Natural killer cell (primary cell): ENCODE results near the gene EXOC3L1. TPM values are rescaled to one million over a fixed set of nuclear protein-coding genes. Genes with fewer than 3 reads are reported as not detected.

Experiments
- ATAC-seq, 3 donors: fragments of 150-1000 bp in 2 of 3; fragments of 200-7000 bp in 1 of 3; cut with Tn5 transposase; 1 replicate in 1 of 3; 2 replicates in 2 of 3; pipeline ENCODE4 v1.10.0; 2021; ENCODE audit warnings: mild to moderate bottlenecking in 2 of 3, moderate library complexity in 2 of 3
- DNase-seq, 2 donors: peaks; one replicate each; pipeline versions ENCODE4 v3.0.0 to v3.0.0-alpha.2; 2013 to 2021; ENCODE audit warnings: mixed read lengths in 1 of 2
- H3K27ac ChIP-seq: one replicate; pipeline ENCODE4 v1.5.1; 2013; ENCODE audit warnings: mild to moderate bottlenecking, low read length
- H3K27me3 ChIP-seq: one replicate; pipeline ENCODE4 v1.6.1; 2013; ENCODE audit warnings: low read length; ENCODE audit not compliant: control insufficient read depth, insufficient read depth
- H3K36me3 ChIP-seq: one replicate; pipeline ENCODE4 v1.6.1; 2013; ENCODE audit warnings: low read length; ENCODE audit not compliant: control insufficient read depth, insufficient read depth
- H3K4me1 ChIP-seq: one replicate; pipeline ENCODE4 v1.6.1; 2013; ENCODE audit warnings: low read length; ENCODE audit not compliant: control insufficient read depth, insufficient read depth
- H3K4me3 ChIP-seq: one replicate; pipeline ENCODE4 v1.5.1; 2013; ENCODE audit warnings: low read length
- H3K9me3 ChIP-seq: one replicate; pipeline ENCODE4 v1.6.1; 2013; ENCODE audit warnings: low read length; ENCODE audit not compliant: control insufficient read depth, insufficient read depth
- H3K27ac Mint-ChIP-seq, 2 donors: one replicate each; pipeline ENCODE4 v1.8.0; 2022; ENCODE audit warnings: mild to moderate bottlenecking in 2 of 2, mixed read lengths in 2 of 2, moderate library complexity in 1 of 2
- H3K27me3 Mint-ChIP-seq, 2 donors: one replicate each; pipeline ENCODE4 v1.8.0; 2022; ENCODE audit warnings: low read depth in 2 of 2, mixed read lengths in 2 of 2
- H3K36me3 Mint-ChIP-seq: one replicate; pipeline ENCODE4 v1.8.0; 2022; ENCODE audit warnings: mixed read lengths
- H3K4me1 Mint-ChIP-seq, 2 donors: one replicate each; pipeline ENCODE4 v1.8.0; 2022; ENCODE audit warnings: mixed read lengths in 2 of 2
- H3K4me3 Mint-ChIP-seq: one replicate; pipeline ENCODE4 v1.8.0; 2022; ENCODE audit warnings: mild to moderate bottlenecking, moderate library complexity, mixed read lengths
- H3K9me3 Mint-ChIP-seq, 2 donors: one replicate each; pipeline ENCODE4 v1.8.0; 2022; ENCODE audit warnings: mixed read lengths in 2 of 2
- WGBS: methylation state at CpG from one replicate; pipeline ENCODE4 v1.1.7; 2013; ENCODE audit warnings: missing lambda C conversion rate; ENCODE audit not compliant: insufficient coverage; 5-methylcytosine and 5-hydroxymethylcytosine counted together
- intact Hi-C: fragments of 100-400 bp; cut with micrococcal nuclease; formaldehyde crosslinking; loops from one replicate; pipeline ENCODE4 v1.14.2; 2022
- total RNA-seq, 4 donors: library from RNA; stranded (reverse); fragments of 120-200 nt in 1 of 4; gene quantifications; one replicate each; pipeline versions ENCODE4 v1.2.3 to v1.2.4, GENCODE V29; 2013 to 2022
- TF ChIP-seq, protein P1 (sequence below): fragments of 200-600 bp; IDR thresholded peaks from one replicate; pipeline ENCODE4 v1.8.0; 2022; ENCODE audit warnings: antibody characterized with exemption

Gene EXOC3L1
- total RNA-seq, 3 donors from 2014 or later (not counting 1 experiment from before 2014, with no cell fraction given) = not detected

DNA sequence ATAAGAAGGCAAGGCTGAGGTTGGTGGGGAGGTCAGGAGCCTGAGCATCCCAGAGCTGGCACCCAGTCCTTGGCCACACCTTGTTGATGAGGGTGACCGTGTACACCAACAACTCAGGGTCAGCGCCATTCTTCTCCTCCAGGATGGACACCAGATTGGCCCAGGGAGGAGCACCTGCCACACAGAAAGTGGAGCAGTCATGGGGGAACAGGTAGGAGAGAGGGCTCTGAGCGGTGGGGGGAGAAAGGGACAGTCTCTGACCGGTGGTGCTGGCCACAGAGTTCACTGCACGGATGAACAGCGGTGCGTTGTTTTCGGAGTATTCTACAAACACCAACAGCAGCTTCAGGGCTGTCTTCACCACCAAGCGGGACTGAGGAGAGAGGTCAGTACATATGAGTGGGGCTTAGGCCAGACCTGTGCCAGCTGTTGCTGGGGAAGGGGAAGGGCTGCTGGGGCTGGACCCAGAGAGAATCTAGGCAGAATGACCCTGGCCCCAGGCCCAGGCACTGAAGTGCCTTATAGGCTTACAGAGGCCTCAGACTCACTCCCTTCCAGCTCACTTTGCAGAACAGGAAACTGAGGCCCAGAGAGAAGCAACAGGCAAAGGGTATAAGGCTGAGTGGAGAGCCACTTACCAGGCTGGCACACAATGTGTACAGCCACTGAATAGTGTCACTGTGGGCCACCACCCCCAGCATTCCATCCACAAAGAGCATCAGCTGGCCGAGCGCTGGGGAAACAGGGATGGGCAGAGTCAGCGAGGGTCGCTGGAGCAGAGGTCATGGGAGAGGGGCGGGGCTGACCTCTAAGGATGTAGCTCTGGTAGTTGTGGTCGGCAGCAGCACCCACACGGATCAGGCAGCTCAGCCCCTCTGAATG, 47.7 kb upstream of the EXOC3L1 start:
- no peaks in the 10 kb centered on the region for H3K9me3 ChIP-seq
- H3K4me3 ChIP-seq = no peak overlapping the region
- 98% methylated on average over 13 of the region's 16 CpGs for WGBS
- no peaks in the 10 kb centered on the region for H3K27me3 ChIP-seq
- intact Hi-C loops = no loop called here
- ATAC-seq (no peak), DNase-seq (no peak)
- no peak overlapping the region for H3K27ac ChIP-seq
- H3K36me3 ChIP-seq = peaks cover 47% of the 10 kb centered on the region
- peak overlapping the region; percentile 9 to 63 for H3K27ac Mint-ChIP-seq
- no peaks in the 10 kb centered on the region for H3K27me3 Mint-ChIP-seq
- H3K4me1 Mint-ChIP-seq = peaks cover 11 to 32% of the 10 kb centered on the region in 2 donors
- TF ChIP-seq, protein P1, sequence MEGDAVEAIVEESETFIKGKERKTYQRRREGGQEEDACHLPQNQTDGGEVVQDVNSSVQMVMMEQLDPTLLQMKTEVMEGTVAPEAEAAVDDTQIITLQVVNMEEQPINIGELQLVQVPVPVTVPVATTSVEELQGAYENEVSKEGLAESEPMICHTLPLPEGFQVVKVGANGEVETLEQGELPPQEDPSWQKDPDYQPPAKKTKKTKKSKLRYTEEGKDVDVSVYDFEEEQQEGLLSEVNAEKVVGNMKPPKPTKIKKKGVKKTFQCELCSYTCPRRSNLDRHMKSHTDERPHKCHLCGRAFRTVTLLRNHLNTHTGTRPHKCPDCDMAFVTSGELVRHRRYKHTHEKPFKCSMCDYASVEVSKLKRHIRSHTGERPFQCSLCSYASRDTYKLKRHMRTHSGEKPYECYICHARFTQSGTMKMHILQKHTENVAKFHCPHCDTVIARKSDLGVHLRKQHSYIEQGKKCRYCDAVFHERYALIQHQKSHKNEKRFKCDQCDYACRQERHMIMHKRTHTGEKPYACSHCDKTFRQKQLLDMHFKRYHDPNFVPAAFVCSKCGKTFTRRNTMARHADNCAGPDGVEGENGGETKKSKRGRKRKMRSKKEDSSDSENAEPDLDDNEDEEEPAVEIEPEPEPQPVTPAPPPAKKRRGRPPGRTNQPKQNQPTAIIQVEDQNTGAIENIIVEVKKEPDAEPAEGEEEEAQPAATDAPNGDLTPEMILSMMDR = no peak
- no peaks in the 10 kb centered on the region for H3K9me3 Mint-ChIP-seq
- H3K4me1 ChIP-seq = peaks cover 5% of the 10 kb centered on the region
- H3K36me3 Mint-ChIP-seq = no peaks in the 10 kb centered on the region
- H3K4me3 Mint-ChIP-seq = no peak overlapping the region

DNA sequence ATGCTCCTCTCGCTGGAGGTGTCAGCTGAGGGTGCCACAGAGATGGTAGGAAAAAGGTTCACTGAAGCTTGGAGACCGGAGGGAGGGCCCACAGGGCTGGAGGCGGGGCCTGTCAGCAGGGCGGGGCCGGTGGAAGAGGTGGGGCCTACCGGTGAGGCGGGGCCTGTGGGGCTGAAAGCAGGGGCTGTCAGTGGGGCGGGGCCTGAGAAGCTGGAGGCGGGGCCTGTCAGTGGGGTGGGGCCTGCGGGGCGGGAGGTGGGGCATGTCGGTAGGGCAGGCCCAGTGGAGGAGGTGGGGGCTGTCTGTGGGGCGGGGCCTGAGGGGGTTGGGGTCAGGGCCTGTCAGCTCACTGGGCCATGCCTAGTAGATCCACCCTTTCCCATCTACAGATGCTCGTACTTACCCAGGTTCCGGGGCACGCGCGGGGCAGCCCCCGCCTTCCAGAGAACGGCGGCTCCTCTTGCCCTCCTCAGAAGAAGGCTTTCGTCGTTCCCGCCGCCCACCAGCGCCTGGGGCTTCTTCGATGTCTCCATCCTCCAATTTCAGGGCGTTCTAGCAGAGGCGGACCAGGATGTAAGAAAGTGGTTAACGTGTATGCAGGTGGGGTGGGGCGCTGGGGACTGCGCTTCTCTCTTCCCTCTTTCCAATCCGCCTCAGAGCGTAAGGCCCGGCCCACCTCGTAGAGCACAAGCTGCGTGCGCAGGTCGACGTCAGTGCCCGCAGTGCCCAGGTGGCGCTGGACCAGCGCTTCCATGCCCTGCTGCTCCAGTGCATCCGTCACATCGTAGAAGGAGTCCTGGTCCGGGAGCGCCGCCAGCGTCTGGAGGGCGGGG, 46.8 kb upstream of the EXOC3L1 start:
- 94% methylated on average over 49 of the region's 50 CpGs for WGBS

DNA sequence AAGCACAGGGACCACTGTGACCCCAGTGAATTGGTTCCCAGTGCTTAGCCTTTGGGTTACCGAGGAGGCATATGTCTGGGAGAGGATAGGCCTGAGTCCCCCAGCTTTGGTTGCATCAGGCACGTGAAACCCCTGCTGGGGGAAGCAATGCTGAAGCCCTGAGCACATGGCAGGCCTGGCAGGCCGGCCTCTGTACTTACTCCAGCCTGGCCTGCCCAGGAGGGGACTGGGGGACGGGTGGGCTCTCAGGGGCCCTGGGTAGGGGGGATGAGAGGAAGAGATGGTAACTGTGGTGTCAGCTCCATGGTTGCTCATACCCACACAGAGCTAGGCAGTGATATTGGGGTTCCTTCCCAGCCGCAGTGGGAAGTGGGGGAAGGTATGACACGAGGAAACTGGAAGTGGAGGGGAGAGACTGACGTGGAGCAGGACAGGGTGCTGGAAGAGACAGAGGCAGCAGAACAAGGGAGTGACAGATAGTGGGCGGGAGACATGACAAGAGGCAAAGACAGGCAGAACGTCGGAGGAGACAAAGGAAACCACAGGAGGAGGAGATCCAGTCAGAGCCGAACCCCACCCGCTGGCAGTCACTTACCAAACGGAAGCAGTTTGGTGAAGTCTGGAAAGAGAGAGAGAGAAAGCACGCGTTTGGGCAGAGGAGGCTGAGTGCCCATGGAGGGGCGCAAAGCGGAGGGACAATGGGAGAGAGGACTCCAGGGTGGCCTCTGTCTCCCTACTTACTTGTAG, 46.1 kb upstream of the EXOC3L1 start:
- Histone ChIP-seq H3K36me3 (peaks cover 55% of the 10 kb centered on the region), H3K27me3 (no peaks in the 10 kb centered on the region), H3K4me3 (no peak overlapping the region), H3K9me3 (no peaks in the 10 kb centered on the region), H3K4me1 (no peaks in the 10 kb centered on the region), H3K27ac (peak overlapping the region; percentile 12)
- ATAC-seq (peak in 1 of 3 donors; percentile 1), DNase-seq (peak in 1 of 2 donors; percentile 73)
- Mint-ChIP-seq H3K27ac (peak overlapping the region; percentile 13 to 30), H3K27me3 (no peaks in the 10 kb centered on the region), H3K4me3 (no peak overlapping the region), H3K9me3 (no peaks in the 10 kb centered on the region), H3K36me3 (no peaks in the 10 kb centered on the region), H3K4me1 (peaks cover 6 to 22% of the 10 kb centered on the region in 2 donors)
- TF ChIP-seq, protein P1 = no peak
- intact Hi-C loops = no loop called here
- 92% methylated on average over 17 of the region's 17 CpGs for WGBS

More for the DNA sequence above, 46.8 kb upstream of the EXOC3L1 start:
- Mint-ChIP-seq H3K27me3 (no peaks in the 10 kb centered on the region), H3K27ac (peak overlapping the region; percentile 30 to 63), H3K36me3 (no peaks in the 10 kb centered on the region), H3K4me1 (peaks cover 6 to 29% of the 10 kb centered on the region in 2 donors), H3K4me3 (no peak overlapping the region), H3K9me3 (no peaks in the 10 kb centered on the region)
- Histone ChIP-seq H3K27ac (peak overlapping the region; percentile 12), H3K4me1 (no peaks in the 10 kb centered on the region), H3K36me3 (peaks cover 47% of the 10 kb centered on the region), H3K27me3 (no peaks in the 10 kb centered on the region), H3K4me3 (no peak overlapping the region), H3K9me3 (no peaks in the 10 kb centered on the region)
- intact Hi-C loops = no loop called here
- TF ChIP-seq, protein P1 = no peak
- peak; percentile 83 to 94 (median 90) for ATAC-seq
- peak; percentile 50 to 78 for DNase-seq
